Progenitor cell of endocrine pancreas (in vitro differentiated cells): Measurements from ENCODE around the gene RBM47. TPM values are rescaled to one million over a fixed set of nuclear protein-coding genes. Genes with fewer than 3 reads are reported as not detected.
A peak's percentile ranks its signal among the peaks of the same experiment; 100 is the strongest.
"Not testable (repeated sequence)": the region's sequence is repeated elsewhere in the genome, so short reads cannot be mapped to it uniquely, and the experiment has no call there.

Source experiments
- DNase-seq: peaks from one replicate; pipeline ENCODE4 v3.0.0; 2021; ENCODE audit warnings: low spot score; ENCODE audit not compliant: unreplicated experiment
- H3K27ac Mint-ChIP-seq: 2 replicates; pipeline ENCODE4 v1.8.0; 2021; ENCODE audit warnings: mild to moderate bottlenecking, moderate library complexity, mixed read lengths
- H3K27me3 Mint-ChIP-seq: 2 replicates; pipeline ENCODE4 v1.8.0; 2021; ENCODE audit warnings: mixed read lengths
- H3K36me3 Mint-ChIP-seq: 2 replicates; pipeline ENCODE4 v1.8.0; 2022; ENCODE audit warnings: mixed read lengths; ENCODE audit not compliant: insufficient read depth
- H3K4me1 Mint-ChIP-seq: 2 replicates; pipeline ENCODE4 v1.8.0; 2021; ENCODE audit warnings: low read depth, mixed read lengths
- H3K4me3 Mint-ChIP-seq: 2 replicates; pipeline ENCODE4 v1.8.0; 2021; ENCODE audit warnings: low read depth, mild to moderate bottlenecking, moderate library complexity, mixed read lengths
- H3K9me3 Mint-ChIP-seq: 2 replicates; pipeline ENCODE4 v1.8.0; 2021; ENCODE audit warnings: low read depth, mixed read lengths
- CTCF ChIP-seq: fragments of 200-600 bp; sonication (generic); IDR thresholded peaks from one replicate; pipeline ENCODE4 v1.5.0; 2021; ENCODE audit warnings: antibody characterized with exemption, mild to moderate bottlenecking; ENCODE audit not compliant: unreplicated experiment
- total RNA-seq: library from RNA; stranded (reverse); gene quantifications from 2 replicates; pipeline ENCODE4 v1.2.1, GENCODE V29; 2021

Gene RBM47
- total RNA-seq, 1 donor from 2014 or later, result 64.8 TPM

DNA sequence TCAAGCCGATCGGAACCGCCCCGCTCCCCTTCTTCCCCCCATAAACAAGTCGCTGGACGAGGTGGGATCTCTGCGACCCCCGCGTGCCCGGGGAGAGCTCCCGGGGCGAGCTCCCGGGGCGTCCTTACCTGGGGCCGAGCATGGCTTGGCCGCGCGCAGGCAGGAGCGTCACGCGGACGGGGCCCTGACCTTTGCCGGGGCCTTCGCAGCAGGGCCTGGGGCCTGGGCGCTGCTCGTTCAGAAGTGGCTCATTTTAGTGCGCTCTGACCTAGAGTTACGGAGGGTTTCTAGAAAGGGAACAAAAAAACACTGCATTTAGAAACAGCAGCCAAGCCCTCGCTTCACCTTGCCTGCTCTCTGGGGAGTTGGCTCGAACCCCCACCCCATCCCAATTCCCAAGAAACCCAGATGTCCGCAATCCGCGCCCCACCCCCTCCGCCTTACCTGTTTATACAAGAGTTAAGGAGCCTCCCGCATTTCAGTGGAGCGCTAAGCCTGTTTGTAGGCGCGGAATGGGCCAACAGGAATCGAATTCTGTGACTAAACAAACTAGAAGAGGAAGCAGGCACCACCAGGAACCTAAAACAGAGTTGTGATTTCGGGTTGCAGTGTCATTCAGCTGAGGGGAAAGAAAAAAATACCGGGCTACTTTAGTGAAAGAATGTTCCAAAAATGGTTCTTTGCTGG, 814 bp upstream of the RBM47 start:
- DNase-seq, result peak; percentile 44
- H3K27me3 Mint-ChIP-seq, result no peaks in the 10 kb centered on the region
- H3K4me3 Mint-ChIP-seq, result peak overlapping the region; percentile 90
- peaks cover 1% of the 10 kb centered on the region for H3K36me3 Mint-ChIP-seq
- no peak for TF ChIP-seq CTCF
- H3K9me3 Mint-ChIP-seq, result no peaks in the 10 kb centered on the region
- peaks cover 50% of the 10 kb centered on the region for H3K4me1 Mint-ChIP-seq
- peak overlapping the region; percentile 98 for H3K27ac Mint-ChIP-seq

DNA sequence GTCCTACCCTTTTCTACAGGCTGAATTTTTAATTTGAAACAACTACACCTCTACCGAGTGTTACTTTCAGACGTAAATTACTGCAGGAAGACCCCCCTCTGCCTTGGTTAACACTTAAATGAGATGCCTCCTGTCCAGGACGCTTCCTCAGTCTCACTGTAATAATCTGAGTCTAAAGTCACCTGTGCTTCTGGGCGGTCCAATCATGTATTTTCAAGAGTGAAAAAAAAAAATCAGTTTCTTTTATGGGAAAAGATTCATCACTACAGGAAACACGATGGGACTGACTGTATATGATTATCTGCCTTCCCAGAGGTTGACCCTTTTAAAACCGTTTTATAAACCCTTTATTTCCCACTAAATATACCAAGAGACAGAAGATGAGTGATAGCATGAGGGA, 776 bp downstream of the RBM47 start:
- H3K4me1 Mint-ChIP-seq, result peaks cover 51% of the 10 kb centered on the region
- TF ChIP-seq CTCF, result no peak
- H3K9me3 Mint-ChIP-seq, result no peaks in the 10 kb centered on the region
- H3K36me3 Mint-ChIP-seq, result peaks cover 4% of the 10 kb centered on the region
- peak overlapping the region; percentile 90 for H3K4me3 Mint-ChIP-seq
- no peaks in the 10 kb centered on the region for H3K27me3 Mint-ChIP-seq
- no peak for DNase-seq
- peak overlapping the region; percentile 98 for H3K27ac Mint-ChIP-seq

DNA sequence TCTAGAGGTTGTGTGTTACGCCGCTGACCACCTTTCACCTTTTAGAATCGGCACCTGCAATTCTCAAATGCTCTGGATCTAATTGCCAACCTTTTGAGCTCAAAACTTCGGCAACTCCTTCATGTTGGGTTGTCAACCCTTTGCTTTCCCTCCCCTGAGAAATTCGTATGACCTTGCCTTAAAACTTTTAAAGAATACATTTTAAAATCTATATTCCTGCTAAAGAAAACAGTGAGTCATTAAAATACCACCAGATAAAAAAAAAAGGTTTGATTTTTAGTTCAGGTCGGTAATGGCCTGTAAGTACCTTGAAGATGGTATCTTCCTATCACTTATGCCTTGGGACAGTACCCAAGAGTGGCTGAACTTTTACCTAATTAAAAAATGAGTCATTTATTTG, 1.3 kb downstream of the RBM47 start:
- not testable (repeated sequence) for DNase-seq, H3K36me3 Mint-ChIP-seq, H3K9me3 Mint-ChIP-seq, H3K27me3 Mint-ChIP-seq
- peak overlapping the region; percentile 82 for H3K27ac Mint-ChIP-seq
- peaks cover 51% of the 10 kb centered on the region for H3K4me1 Mint-ChIP-seq
- peak overlapping the region; percentile 90 for H3K4me3 Mint-ChIP-seq

DNA sequence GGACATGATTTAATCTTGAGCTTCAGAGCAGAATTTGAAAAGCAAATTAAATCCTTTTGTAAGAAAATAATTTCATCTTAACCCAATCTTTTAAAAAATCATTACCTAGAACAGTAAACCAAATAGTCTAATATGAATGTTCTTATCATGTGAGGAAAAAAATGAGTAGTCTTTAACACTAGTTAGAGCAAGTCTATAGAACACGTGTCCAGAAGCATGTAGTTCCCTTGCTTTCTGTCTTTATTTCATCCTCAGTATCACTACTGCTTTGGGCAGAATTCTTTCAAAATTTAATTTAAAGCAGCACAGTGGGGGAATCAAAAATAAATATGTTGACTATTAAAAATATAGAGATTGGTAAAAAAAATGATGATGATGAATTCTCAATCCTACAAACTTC, 2.1 kb downstream of the RBM47 start:
- peaks cover 59% of the 10 kb centered on the region for H3K4me1 Mint-ChIP-seq
- H3K4me3 Mint-ChIP-seq, result peak overlapping the region; percentile 90
- TF ChIP-seq CTCF, result no peak
- H3K27ac Mint-ChIP-seq, result peak overlapping the region; percentile 44
- peaks cover 4% of the 10 kb centered on the region for H3K36me3 Mint-ChIP-seq
- no peaks in the 10 kb centered on the region for H3K27me3 Mint-ChIP-seq
- no peak for DNase-seq
- H3K9me3 Mint-ChIP-seq, result no peaks in the 10 kb centered on the region

- Mint-ChIP-seq H3K9me3 (no peaks in the 10 kb centered on the region), H3K4me3 (peak overlapping the region; percentile 37), H3K4me1 (peaks cover 61% of the 10 kb centered on the region), H3K27me3 (no peaks in the 10 kb centered on the region), H3K36me3 (peaks cover 8% of the 10 kb centered on the region), H3K27ac (peak overlapping the region; percentile 18)
- TF ChIP-seq CTCF, result no peak
- DNase-seq, result no peak
Measured at GRCh38 chr4:40626183-40626990, 3.3 kb downstream of the RBM47 start.

DNA sequence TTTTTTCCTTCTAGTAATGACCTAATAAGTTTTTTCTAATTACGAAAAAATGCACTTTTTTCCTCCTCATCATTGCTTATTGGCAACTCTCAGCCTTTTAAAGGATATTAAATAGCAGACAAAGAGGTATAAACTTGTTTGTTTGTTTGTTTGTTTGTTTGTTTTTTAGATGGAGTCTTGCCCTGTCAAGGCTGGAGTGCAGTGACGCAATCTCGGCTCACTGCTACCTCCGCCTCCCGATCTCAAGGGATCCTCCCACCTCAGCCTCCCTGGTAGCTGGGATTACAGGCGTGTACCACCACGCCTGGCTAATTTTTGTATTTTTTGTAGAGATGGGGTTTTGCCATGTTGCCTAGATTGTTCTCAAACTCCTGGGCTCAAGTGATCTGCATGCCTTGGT, 6.0 kb downstream of the RBM47 start:
- Mint-ChIP-seq H3K9me3 (no peaks in the 10 kb centered on the region), H3K27me3 (no peaks in the 10 kb centered on the region), H3K36me3 (peaks cover 11% of the 10 kb centered on the region), H3K4me3 (no peak overlapping the region), H3K27ac (no peak overlapping the region), H3K4me1 (peaks cover 51% of the 10 kb centered on the region)
- TF ChIP-seq CTCF, result no peak
- no peak for DNase-seq
